ENCODE measurements around the gene KLK15.
A peak's percentile ranks its signal among the peaks of the same experiment; 100 is the strongest.

The KLK15 gene, protein sequence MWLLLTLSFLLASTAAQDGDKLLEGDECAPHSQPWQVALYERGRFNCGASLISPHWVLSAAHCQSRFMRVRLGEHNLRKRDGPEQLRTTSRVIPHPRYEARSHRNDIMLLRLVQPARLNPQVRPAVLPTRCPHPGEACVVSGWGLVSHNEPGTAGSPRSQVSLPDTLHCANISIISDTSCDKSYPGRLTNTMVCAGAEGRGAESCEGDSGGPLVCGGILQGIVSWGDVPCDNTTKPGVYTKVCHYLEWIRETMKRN

DNA sequence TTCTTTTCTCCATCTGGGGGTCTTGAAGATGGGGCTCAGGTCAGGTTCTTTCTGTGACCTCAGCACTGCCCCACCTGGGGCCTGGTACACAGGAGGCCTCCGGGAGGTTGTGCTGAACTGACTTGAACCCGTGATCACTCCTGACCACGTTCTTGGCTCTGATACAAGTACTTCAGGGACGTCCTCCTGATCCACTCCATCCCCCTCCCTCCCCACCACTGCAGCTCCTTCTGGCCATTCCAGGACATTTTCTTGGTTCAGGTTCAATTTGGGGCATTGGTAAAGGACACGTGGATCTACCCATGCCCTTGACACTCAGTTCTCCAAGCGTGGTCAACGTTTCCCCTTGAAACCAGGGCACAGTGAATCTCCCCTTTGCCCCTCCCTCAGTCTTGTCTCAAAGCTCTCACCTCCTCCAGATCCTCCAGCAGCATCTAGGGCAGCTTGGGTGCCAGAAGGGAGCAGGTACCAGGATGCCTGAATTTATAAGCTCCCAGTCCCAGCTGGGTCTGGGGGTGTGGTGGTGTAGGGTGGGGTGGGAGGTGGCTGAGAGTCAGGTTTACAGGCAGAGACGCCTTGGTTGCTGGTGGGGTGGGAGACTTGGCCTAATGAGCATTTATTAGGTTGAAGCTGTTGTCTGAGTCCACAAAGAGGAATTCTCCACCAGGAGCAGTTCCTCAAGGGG, at the start of gene KLK15:
Gene KLK15 (minus strand): TSS at position 458 of the 685 bp plus-strand sequence. CDS start 2,082 bp downstream, outside the sequence.
- DNase-seq (ENCODE audit: low read depth in 2 of 2), result no peak

DNA sequence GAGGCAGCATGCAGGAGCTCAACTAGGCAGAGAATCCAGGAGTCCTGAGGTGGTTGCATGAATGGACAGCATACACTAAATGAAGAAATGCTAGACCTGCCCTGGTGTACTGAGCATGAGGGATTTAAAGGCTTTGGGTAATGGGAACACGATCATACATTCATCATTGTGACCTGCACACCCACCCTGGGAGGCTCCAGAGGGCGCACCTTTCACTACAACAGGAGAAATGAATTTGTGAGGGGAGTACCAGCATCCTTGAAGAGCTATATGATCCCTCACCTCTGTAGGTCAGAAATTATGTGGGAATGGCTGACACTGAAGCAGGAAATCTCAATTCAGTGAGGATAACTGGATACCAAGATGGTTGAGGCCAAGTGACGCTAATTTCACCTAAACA, 48.8 kb upstream of the KLK15 start:
- no peak for DNase-seq (ENCODE audit: low read depth in 2 of 2)

DNA sequence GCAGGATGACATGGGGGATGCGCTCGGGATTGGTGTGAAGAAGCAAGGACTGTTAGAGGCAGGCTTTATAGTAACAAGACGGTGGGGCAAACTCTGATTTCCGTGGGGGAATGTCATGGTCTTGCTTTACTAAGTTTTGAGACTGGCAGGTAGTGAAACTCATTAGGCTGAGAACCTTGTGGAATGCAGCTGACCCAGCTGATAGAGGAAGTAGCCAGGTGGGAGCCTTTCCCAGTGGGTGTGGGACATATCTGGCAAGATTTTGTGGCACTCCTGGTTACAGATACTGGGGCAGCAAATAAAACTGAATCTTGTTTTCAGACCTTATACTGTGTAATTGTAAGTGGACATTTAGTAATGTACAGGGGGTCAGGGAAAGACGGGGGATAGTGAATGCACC, 46.9 kb upstream of the KLK15 start:
- no peak for DNase-seq (ENCODE audit: low read depth in 2 of 2)

GRCh38 chr19:50878851-50879250, 45.5 kb upstream of the KLK15 start:
- DNase-seq (ENCODE audit: low read depth in 2 of 2), result no peak

DNA sequence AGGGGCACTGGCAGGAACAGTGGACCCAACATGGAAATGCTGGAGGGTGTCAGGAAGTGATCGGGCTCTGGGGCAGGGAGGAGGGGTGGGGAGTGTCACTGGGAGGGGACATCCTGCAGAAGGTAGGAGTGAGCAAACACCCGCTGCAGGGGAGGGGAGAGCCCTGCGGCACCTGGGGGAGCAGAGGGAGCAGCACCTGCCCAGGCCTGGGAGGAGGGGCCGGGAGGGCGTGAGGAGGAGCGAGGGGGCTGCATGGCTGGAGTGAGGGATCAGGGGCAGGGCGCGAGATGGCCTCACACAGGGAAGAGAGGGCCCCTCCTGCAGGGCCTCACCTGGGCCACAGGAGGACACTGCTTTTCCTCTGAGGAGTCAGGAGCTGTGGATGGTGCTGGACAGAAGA, 44.0 kb upstream of the KLK15 start:
- DNase-seq (ENCODE audit: low read depth in 2 of 2), result no peak

DNA sequence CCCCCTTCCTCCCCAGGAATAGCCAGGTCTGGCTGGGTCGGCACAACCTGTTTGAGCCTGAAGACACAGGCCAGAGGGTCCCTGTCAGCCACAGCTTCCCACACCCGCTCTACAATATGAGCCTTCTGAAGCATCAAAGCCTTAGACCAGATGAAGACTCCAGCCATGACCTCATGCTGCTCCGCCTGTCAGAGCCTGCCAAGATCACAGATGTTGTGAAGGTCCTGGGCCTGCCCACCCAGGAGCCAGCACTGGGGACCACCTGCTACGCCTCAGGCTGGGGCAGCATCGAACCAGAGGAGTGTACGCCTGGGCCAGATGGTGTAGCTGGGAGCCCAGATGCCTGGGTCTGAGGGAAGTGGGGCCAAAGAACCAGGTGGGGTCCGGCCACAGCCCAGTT, 43.1 kb upstream of the KLK15 start:
- no peak for DNase-seq (ENCODE audit: low read depth in 2 of 2)

- DNase-seq (ENCODE audit: low read depth in 2 of 2), result no peak
Measured at GRCh38 chr19:50875795-50876422, 42.5 kb upstream of the KLK15 start.

- no peak for DNase-seq (ENCODE audit: low read depth in 2 of 2)
Measured at GRCh38 chr19:50874211-50874610, 40.8 kb upstream of the KLK15 start.

- no peak for DNase-seq (ENCODE audit: low read depth in 2 of 2)
Measured at GRCh38 chr19:50873056-50873455, 39.7 kb upstream of the KLK15 start, which contains the start of gene KLK2. Gene KLK2 (plus strand): TSS chr19:50873439. CDS start chr19:50873474, 35 bp downstream.

- peak in 1 of 2 experiments; percentile 24 for DNase-seq (ENCODE audit: low read depth in 2 of 2)
Measured at GRCh38 chr19:50870417-50871089, 37.2 kb upstream of the KLK15 start.

GRCh38 chr19:50869479-50869878, 36.1 kb upstream of the KLK15 start:
- DNase-seq (ENCODE audit: low read depth in 2 of 2), result no peak

- DNase-seq (ENCODE audit: low read depth in 2 of 2), result no peak
Measured at GRCh38 chr19:50861496-50862286, 28.3 kb upstream of the KLK15 start.

DNA sequence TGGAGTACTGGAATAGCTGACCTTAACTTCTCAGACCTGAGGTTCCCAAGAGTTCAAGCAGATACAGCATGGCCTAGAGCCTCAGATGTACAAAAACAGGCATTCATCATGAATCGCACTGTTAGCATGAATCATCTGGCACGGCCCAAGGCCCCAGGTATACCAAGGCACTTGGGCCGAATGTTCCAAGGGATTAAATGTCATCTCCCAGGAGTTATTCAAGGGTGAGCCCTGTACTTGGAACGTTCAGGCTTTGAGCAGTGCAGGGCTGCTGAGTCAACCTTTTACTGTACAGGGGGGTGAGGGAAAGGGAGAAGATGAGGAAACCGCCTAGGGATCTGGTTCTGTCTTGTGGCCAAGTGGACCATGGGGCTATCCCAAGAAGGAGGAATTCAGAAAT, 27.6 kb upstream of the KLK15 start:
- DNase-seq (ENCODE audit: low read depth in 2 of 2), result no peak

GRCh38 chr19:50859849-50860248, 26.5 kb upstream of the KLK15 start:
- no peak for DNase-seq (ENCODE audit: low read depth in 2 of 2)

DNA sequence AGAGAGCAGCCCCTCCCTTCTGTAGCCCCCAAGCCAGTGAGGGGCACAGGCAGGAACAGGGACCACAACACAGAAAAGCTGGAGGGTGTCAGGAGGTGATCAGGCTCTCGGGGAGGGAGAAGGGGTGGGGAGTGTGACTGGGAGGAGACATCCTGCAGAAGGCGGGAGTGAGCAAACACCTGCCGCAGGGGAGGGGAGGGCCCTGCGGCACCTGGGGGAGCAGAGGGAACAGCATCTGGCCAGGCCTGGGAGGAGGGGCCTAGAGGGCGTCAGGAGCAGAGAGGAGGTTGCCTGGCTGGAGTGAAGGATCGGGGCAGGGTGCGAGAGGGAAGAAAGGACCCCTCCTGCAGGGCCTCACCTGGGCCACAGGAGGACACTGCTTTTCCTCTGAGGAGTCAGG, 25.5 kb upstream of the KLK15 start:
- DNase-seq (ENCODE audit: low read depth in 2 of 2), result no peak

DNA sequence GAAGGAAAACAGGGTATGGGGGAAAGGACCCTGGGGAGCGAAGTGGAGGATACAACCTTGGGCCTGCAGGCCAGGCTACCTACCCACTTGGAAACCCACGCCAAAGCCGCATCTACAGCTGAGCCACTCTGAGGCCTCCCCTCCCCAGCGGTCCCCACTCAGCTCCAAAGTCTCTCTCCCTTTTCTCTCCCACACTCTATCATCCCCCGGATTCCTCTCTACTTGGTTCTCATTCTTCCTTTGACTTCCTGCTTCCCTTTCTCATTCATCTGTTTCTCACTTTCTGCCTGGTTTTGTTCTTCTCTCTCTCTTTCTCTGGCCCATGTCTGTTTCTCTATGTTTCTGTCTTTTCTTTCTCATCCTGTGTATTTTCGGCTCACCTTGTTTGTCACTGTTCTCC, 24.0 kb upstream of the KLK15 start:
- DNase-seq (ENCODE audit: low read depth in 2 of 2), result no peak

DNA sequence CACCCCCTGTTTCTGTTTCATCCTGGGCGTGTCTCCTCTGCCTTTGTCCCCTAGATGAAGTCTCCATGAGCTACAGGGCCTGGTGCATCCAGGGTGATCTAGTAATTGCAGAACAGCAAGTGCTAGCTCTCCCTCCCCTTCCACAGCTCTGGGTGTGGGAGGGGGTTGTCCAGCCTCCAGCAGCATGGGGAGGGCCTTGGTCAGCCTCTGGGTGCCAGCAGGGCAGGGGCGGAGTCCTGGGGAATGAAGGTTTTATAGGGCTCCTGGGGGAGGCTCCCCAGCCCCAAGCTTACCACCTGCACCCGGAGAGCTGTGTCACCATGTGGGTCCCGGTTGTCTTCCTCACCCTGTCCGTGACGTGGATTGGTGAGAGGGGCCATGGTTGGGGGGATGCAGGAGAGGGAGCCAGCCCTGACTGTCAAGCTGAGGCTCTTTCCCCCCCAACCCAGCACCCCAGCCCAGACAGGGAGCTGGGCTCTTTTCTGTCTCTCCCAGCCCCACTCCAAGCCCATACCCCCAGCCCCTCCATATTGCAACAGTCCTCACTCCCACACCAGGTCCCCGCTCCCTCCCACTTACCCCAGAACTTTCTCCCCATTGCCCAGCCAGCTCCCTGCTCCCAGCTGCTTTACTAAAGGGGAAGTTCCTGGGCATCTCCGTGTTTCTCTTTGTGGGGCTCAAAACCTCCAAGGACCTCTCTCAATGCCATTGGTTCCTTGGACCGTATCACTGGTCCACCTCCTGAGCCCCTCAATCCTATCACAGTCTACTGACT, 21.4 kb upstream of the KLK15 start, which contains the start of gene KLK3:
Gene KLK3 (plus strand): TSS at position 280 of the 775 bp plus-strand sequence. CDS start 41 bp downstream, at position 321.
- DNase-seq (ENCODE audit: low read depth in 2 of 2), result no peak

- DNase-seq (ENCODE audit: low read depth in 2 of 2), result no peak
Measured at GRCh38 chr19:50851620-50852019, 18.2 kb upstream of the KLK15 start.

GRCh38 chr19:50850738-50851137, 17.4 kb upstream of the KLK15 start:
- DNase-seq (ENCODE audit: low read depth in 2 of 2), result no peak

DNA sequence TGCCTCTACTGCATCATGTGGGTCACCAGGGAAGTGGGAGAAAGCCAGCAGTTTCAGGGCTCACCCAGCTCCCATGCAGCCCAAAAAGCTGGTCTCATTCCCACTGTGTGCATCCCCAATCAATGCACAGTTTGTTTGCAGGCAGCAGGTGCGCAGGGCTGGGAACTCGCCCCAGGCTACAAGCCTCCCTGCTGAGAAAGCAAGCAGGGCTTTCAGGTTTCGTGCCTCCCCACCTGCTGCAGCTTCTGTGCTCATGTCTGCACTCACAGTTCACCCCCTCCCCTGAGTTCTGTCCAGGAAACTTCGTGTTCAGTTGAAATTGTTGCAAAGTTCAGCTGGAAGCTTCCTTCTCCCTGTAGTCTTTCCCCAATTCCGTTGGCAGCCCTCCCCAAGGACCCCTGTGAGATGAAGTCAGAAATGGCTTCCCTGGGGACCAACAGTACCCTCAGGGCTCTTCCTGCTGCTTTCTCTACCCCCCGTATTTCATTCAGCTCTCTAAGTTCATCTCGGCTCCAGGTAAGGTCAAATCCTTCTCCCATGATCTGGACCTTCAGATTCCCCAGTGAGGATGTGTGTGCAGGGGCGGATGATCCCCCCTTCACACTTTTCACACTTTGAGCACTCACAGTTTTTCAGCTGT, 11.0 kb upstream of the KLK15 start:
- DNase-seq (ENCODE audit: low read depth in 2 of 2), result no peak
